K562 (cell line): Measurements from ENCODE around the gene PPM1M. TPM values are rescaled to one million over a fixed set of nuclear protein-coding genes. Genes with fewer than 3 reads are reported as not detected.

Source experiments
- ESRRA ChIP-seq: fragments of 450-650 bp; IDR thresholded peaks from 2 replicates; pipeline ENCODE4 v1.6.1; 2014; ENCODE audit warnings: low read depth, mild to moderate bottlenecking, moderate library complexity, borderline replicate concordance
- FOXK1 ChIP-seq: sonication (generic); formaldehyde crosslinking; IDR thresholded peaks from 2 replicates; pipeline ENCODE4 v1.8.0; 2022; ENCODE audit warnings: missing genetic modification reagents, mild to moderate bottlenecking, borderline replicate concordance
- FOXK2 ChIP-seq, 2 experiments: fragments of 450-650 bp; IDR thresholded peaks in 1 of 2; conservative IDR thresholded peaks in 1 of 2; 2 replicates each; pipeline ENCODE4 v1.6.1; 2016; ENCODE audit warnings: low read depth in 2 of 2, mild to moderate bottlenecking in 1 of 2
- FOXM1 ChIP-seq, 2 experiments: fragments of 450-650 bp in 1 of 2; sonication (generic) in 1 of 2; formaldehyde crosslinking in 1 of 2; IDR thresholded peaks; 2 replicates each; pipeline versions ENCODE4 v1.6.1 to v1.9.0; 2017 to 2022; ENCODE audit warnings: low read depth in 2 of 2, mild to moderate bottlenecking in 2 of 2, missing genetic modification reagents in 1 of 2, moderate library complexity in 1 of 2
- FOXP1 ChIP-seq: sonication (generic); formaldehyde crosslinking; IDR thresholded peaks from 2 replicates; pipeline ENCODE4 v1.8.0; 2022; ENCODE audit warnings: mild to moderate bottlenecking, missing genetic modification reagents
- HDAC6 ChIP-seq: IDR thresholded peaks from 2 replicates; pipeline ENCODE4 v1.6.1; 2012; ENCODE audit warnings: low read depth, mild to moderate bottlenecking, control low read depth, inconsistent platforms, low read length, moderate library complexity
- KDM1A ChIP-seq, 2 experiments: fragments of 450-650 bp; IDR thresholded peaks; 2 replicates each; pipeline ENCODE4 v1.6.1; 2016; ENCODE audit warnings: mild to moderate bottlenecking in 2 of 2
- NR3C1 ChIP-seq: sonication (generic); formaldehyde crosslinking; IDR thresholded peaks from 2 replicates; pipeline ENCODE4 v1.8.1; 2022; ENCODE audit warnings: missing genetic modification reagents
- POLR3A ChIP-seq: IDR thresholded peaks from 2 replicates; pipeline ENCODE4 v1.6.1; 2011; ENCODE audit warnings: borderline replicate concordance, mild to moderate bottlenecking, moderate library complexity; ENCODE audit not compliant: insufficient read length, insufficient read depth; ENCODE audit errors: extremely low read depth
- SIN3A ChIP-seq, 2 experiments: fragments of 150-350 bp in 1 of 2; IDR thresholded peaks; 2 replicates each; pipeline ENCODE4 v1.6.1; 2011 to 2016; ENCODE audit warnings: borderline replicate concordance in 2 of 2, low read depth in 2 of 2, low read length in 2 of 2, mild to moderate bottlenecking in 2 of 2, moderate library complexity in 2 of 2; ENCODE audit not compliant: control insufficient read depth in 1 of 2
- XRCC3 ChIP-seq: fragments of 450-650 bp; IDR thresholded peaks from 2 replicates; pipeline ENCODE4 v1.6.1; 2017; ENCODE audit warnings: mild to moderate bottlenecking, moderate library complexity
- ZZZ3 ChIP-seq: fragments of 450-650 bp; IDR thresholded peaks from 2 replicates; pipeline ENCODE4 v1.6.1; 2016; ENCODE audit warnings: antibody characterized with exemption, mild to moderate bottlenecking, moderate library complexity
- polyA plus RNA-seq, 8 experiments: library from polyadenylated mRNA; depleted of rRNA in 4 of 8; stranded (reverse) in 5 of 8; unstranded in 3 of 8; fragments of >200 nt; fragmentation: Nextera tagmentation in 2 of 8; fragmentation: Illumina TruSeq in 1 of 8; extraction: Ambion mirVana in 2 of 8; extraction: Trizol in 1 of 8; gene quantifications; 2 replicates each; pipeline versions ENCODE4 v1.2.1 to v1.2.3, GENCODE V29; 2011 to 2014; ENCODE audit warnings: inconsistent platforms in 1 of 8, missing spikeins in 1 of 8
- total RNA-seq, 7 experiments: library from RNA; depleted of rRNA in 6 of 7; stranded (reverse); fragments of >200 nt in 6 of 7; fragmentation: Illumina TruSeq in 2 of 7; extraction: Trizol in 2 of 7; gene quantifications; 2 replicates each; pipeline versions ENCODE4 v1.2.1 to v1.2.3, GENCODE V29; 2011 to 2021; ENCODE audit warnings: low replicate concordance in 1 of 7
- TF ChIP-seq, protein P1 (sequence below), 2 experiments: fragments of 450-650 bp; IDR thresholded peaks; 2 replicates each; pipeline ENCODE4 v1.6.1; 2018; ENCODE audit warnings: mild to moderate bottlenecking in 2 of 2, low read depth in 1 of 2; ENCODE audit not compliant: partially characterized antibody in 2 of 2
- TF ChIP-seq, protein P2 (sequence below): fragments of 450-650 bp; IDR thresholded peaks from 2 replicates; pipeline ENCODE4 v1.6.1; 2016; ENCODE audit warnings: borderline replicate concordance

PPM1M gene
- total and polyA plus RNA-seq, 9 of the 15 experiments (the other 6 are each of a cell fraction or from before 2014, with no cell fraction given): 1.4 to 9.2 (median 4.4) TPM

DNA sequence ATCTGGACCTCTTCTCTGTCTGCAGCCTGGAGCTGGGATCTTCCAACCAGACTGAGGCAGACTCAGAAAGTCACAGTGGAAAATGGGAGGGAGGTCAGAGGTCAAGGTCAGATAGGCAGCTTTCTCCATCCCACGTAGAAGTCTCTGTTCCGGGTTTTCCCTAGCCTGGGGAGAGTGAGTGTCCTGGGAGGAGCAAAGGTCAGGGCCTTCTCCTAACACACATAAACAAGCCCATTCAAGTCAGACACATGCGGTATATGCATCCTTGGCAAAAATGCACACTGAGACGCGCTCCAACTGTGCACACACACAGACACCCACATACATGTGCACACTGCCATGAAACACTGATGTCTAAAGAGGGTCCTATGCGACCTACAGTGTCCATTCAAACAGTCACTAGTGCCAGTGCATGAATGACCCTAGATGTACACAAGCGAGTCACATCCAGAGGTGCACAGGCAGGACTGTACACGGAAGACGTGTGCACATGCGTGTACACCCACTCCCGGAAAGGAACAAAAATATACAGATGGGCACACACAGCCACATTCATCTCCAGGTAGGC is 7.3 kb upstream of the PPM1M start (continued):
- TF ChIP-seq, protein P1, sequence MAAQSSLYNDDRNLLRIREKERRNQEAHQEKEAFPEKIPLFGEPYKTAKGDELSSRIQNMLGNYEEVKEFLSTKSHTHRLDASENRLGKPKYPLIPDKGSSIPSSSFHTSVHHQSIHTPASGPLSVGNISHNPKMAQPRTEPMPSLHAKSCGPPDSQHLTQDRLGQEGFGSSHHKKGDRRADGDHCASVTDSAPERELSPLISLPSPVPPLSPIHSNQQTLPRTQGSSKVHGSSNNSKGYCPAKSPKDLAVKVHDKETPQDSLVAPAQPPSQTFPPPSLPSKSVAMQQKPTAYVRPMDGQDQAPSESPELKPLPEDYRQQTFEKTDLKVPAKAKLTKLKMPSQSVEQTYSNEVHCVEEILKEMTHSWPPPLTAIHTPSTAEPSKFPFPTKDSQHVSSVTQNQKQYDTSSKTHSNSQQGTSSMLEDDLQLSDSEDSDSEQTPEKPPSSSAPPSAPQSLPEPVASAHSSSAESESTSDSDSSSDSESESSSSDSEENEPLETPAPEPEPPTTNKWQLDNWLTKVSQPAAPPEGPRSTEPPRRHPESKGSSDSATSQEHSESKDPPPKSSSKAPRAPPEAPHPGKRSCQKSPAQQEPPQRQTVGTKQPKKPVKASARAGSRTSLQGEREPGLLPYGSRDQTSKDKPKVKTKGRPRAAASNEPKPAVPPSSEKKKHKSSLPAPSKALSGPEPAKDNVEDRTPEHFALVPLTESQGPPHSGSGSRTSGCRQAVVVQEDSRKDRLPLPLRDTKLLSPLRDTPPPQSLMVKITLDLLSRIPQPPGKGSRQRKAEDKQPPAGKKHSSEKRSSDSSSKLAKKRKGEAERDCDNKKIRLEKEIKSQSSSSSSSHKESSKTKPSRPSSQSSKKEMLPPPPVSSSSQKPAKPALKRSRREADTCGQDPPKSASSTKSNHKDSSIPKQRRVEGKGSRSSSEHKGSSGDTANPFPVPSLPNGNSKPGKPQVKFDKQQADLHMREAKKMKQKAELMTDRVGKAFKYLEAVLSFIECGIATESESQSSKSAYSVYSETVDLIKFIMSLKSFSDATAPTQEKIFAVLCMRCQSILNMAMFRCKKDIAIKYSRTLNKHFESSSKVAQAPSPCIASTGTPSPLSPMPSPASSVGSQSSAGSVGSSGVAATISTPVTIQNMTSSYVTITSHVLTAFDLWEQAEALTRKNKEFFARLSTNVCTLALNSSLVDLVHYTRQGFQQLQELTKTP (IDR thresholded peaks at IDR 0.05; ENCODE audit: low read depth in 1 of 2, partially characterized antibody in 2 of 2): peak in 1 of 2 experiments; percentile 89
- TF ChIP-seq FOXK1 (0 out of 2 replicates have a peak, but pooled peaks have one; percentile 20), ESRRA (peak; percentile 98), ZZZ3 (no peak), SIN3A (IDR thresholded peaks at IDR 0.05; ENCODE audit: borderline replicate concordance in 2 of 2, control insufficient read depth in 1 of 2, low read depth in 2 of 2, low read length in 2 of 2) (peak in 1 of 2 experiments; percentile 7; a peak in 1 of 4 replicates), FOXK2 (conservative IDR thresholded peaks at IDR 0.05 in 1 of 2, IDR thresholded peaks at IDR 0.05 in 1 of 2; ENCODE audit: low read depth in 2 of 2) (0 out of 4 replicates have a peak, but pooled peaks have one; percentile 13 to 43), FOXP1 (CRISPR knock-in tag) (peak; percentile 58; the same call in 1 of the 2 replicates), POLR3A (no peak), FOXM1 (IDR thresholded peaks at IDR 0.05; ENCODE audit: low read depth) (no peak), FOXM1 (CRISPR knock-in tag; IDR thresholded peaks at IDR 0.05; ENCODE audit: low read depth) (no peak), NR3C1 (no peak), HDAC6 (no peak), KDM1A (IDR thresholded peaks at IDR 0.05) (peak in 1 of 2 experiments; percentile 100; a peak in 2 of 4 replicates), XRCC3 (no peak)
- TF ChIP-seq, protein P2, sequence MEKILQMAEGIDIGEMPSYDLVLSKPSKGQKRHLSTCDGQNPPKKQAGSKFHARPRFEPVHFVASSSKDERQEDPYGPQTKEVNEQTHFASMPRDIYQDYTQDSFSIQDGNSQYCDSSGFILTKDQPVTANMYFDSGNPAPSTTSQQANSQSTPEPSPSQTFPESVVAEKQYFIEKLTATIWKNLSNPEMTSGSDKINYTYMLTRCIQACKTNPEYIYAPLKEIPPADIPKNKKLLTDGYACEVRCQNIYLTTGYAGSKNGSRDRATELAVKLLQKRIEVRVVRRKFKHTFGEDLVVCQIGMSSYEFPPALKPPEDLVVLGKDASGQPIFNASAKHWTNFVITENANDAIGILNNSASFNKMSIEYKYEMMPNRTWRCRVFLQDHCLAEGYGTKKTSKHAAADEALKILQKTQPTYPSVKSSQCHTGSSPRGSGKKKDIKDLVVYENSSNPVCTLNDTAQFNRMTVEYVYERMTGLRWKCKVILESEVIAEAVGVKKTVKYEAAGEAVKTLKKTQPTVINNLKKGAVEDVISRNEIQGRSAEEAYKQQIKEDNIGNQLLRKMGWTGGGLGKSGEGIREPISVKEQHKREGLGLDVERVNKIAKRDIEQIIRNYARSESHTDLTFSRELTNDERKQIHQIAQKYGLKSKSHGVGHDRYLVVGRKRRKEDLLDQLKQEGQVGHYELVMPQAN: peak; percentile 32; the same call in 1 of the 2 replicates
